K562 (cell line): ENCODE measurements around the gene MAP3K12. TPM values are rescaled to one million over a fixed set of nuclear protein-coding genes. Genes with fewer than 3 reads are reported as not detected.
A peak's percentile ranks its signal among the peaks of the same experiment; 100 is the strongest.

Source experiments
- ARHGAP35 ChIP-seq: fragments of 450-650 bp; IDR thresholded peaks from 2 replicates; pipeline ENCODE4 v1.6.1; 2018; ENCODE audit not compliant: partially characterized antibody
- ARID4B ChIP-seq: sonication (generic); formaldehyde crosslinking; IDR thresholded peaks from 2 replicates; pipeline ENCODE4 v1.8.0; 2022; ENCODE audit warnings: mild to moderate bottlenecking, missing genetic modification reagents
- CBX8 ChIP-seq: fragments of 200-600 bp; sonication (generic); IDR thresholded peaks from 2 replicates; pipeline ENCODE4 v1.6.1; 2012; ENCODE audit warnings: borderline replicate concordance, mixed run types, low read depth, mild to moderate bottlenecking, moderate library complexity, mixed read lengths, low read length, control low read depth, inconsistent platforms; ENCODE audit not compliant: poor library complexity, severe bottlenecking; ENCODE audit errors: extremely low read depth
- KLF10 ChIP-seq: fragments of 250-450 bp; sonication (Bioruptor Pico); IDR thresholded peaks from 2 replicates; pipeline ENCODE4 v1.6.1; 2021; ENCODE audit warnings: matching md5 sums
- MAFG ChIP-seq: fragments of 450-650 bp; conservative IDR thresholded peaks from 2 replicates; pipeline ENCODE4 v1.6.1; 2016; ENCODE audit warnings: missing genetic modification characterization, missing compliant biosample characterization
- RAD21 ChIP-seq, 2 experiments: fragments of 250-450 bp in 1 of 2; fragments of 450-650 bp in 1 of 2; sonication (Bioruptor Pico) in 1 of 2; formaldehyde crosslinking in 1 of 2; IDR thresholded peaks in 1 of 2; conservative IDR thresholded peaks in 1 of 2; 2 replicates each; pipeline versions ENCODE4 v1.4.0 to v1.8.0; 2020 to 2022; ENCODE audit warnings: mild to moderate bottlenecking in 2 of 2, moderate library complexity in 1 of 2
- SAFB ChIP-seq: fragments of 200-400 bp; formaldehyde crosslinking; IDR thresholded peaks from 2 replicates; pipeline ENCODE4 v1.6.1; 2017; ENCODE audit warnings: low read depth, low read length, borderline replicate concordance
- SMAD4 ChIP-seq: fragments of 250-450 bp; sonication (Bioruptor Pico); conservative IDR thresholded peaks from 2 replicates; pipeline ENCODE4 v1.8.0; 2021; ENCODE audit warnings: inconsistent platforms, mild to moderate bottlenecking, moderate library complexity
- SREBF1 ChIP-seq: fragments of 150-350 bp; IDR thresholded peaks from 2 replicates; pipeline ENCODE4 v1.6.1; 2014; ENCODE audit warnings: antibody characterized with exemption, low read depth, low read length, borderline replicate concordance
- TCF7 ChIP-seq: sonication (generic); IDR thresholded peaks from 2 replicates; pipeline ENCODE4 v1.6.1; 2016; ENCODE audit warnings: antibody characterized with exemption, borderline replicate concordance
- TEAD1 ChIP-seq, 2 experiments: fragments of 450-650 bp in 1 of 2; sonication (generic) in 1 of 2; formaldehyde crosslinking; IDR thresholded peaks; 2 replicates each; pipeline versions ENCODE4 v1.4.0 to v1.8.0; 2020 to 2022; ENCODE audit warnings: mild to moderate bottlenecking in 2 of 2, missing genetic modification reagents in 1 of 2
- ZNF184 ChIP-seq: sonication (generic); formaldehyde crosslinking; IDR thresholded peaks from 2 replicates; pipeline ENCODE4 v1.5.0; 2020; ENCODE audit warnings: missing genetic modification reagents
- ZNF318 ChIP-seq, 2 experiments: fragments of 450-650 bp; IDR thresholded peaks; 2 replicates each; pipeline ENCODE4 v1.6.1; 2016; ENCODE audit warnings: mild to moderate bottlenecking in 2 of 2, borderline replicate concordance in 1 of 2, low read depth in 1 of 2, moderate library complexity in 1 of 2
- ZNF431 ChIP-seq: sonication (generic); formaldehyde crosslinking; IDR thresholded peaks from 2 replicates; pipeline ENCODE4 v1.8.0; 2022; ENCODE audit warnings: mild to moderate bottlenecking, missing genetic modification reagents
- ZNF785 ChIP-seq: fragments of 250-450 bp; sonication (Bioruptor Pico); IDR thresholded peaks from 2 replicates; pipeline ENCODE4 v1.4.0; 2020; ENCODE audit warnings: mild to moderate bottlenecking
- polyA plus RNA-seq, 8 experiments: library from polyadenylated mRNA; depleted of rRNA in 4 of 8; stranded (reverse) in 5 of 8; unstranded in 3 of 8; fragments of >200 nt; fragmentation: Nextera tagmentation in 2 of 8; fragmentation: Illumina TruSeq in 1 of 8; extraction: Ambion mirVana in 2 of 8; extraction: Trizol in 1 of 8; gene quantifications; 2 replicates each; pipeline versions ENCODE4 v1.2.1 to v1.2.3, GENCODE V29; 2011 to 2014; ENCODE audit warnings: inconsistent platforms in 1 of 8, missing spikeins in 1 of 8
- total RNA-seq, 7 experiments: library from RNA; depleted of rRNA in 6 of 7; stranded (reverse); fragments of >200 nt in 6 of 7; fragmentation: Illumina TruSeq in 2 of 7; extraction: Trizol in 2 of 7; gene quantifications; 2 replicates each; pipeline versions ENCODE4 v1.2.1 to v1.2.3, GENCODE V29; 2011 to 2021; ENCODE audit warnings: low replicate concordance in 1 of 7

MAP3K12 gene
- total and polyA plus RNA-seq, 9 of the 15 experiments (the other 6 are each of a cell fraction or from before 2014, with no cell fraction given) = 0.10 to 2.4 (median 1.6) TPM

- no peak for TF ChIP-seq ZNF318 (IDR thresholded peaks at IDR 0.05; ENCODE audit: borderline replicate concordance in 1 of 2, low read depth in 1 of 2)
- peak; percentile 26 for TF ChIP-seq ARHGAP35
- TF ChIP-seq RAD21 (CRISPR knock-in tag; conservative IDR thresholded peaks at IDR 0.05 in 1 of 2, IDR thresholded peaks at IDR 0.05 in 1 of 2) = peak in 1 of 2 experiments; percentile 18; a peak in 1 of 4 replicates
- no peak for TF ChIP-seq TCF7
- TF ChIP-seq ZNF785 = no peak
- no peak for TF ChIP-seq MAFG (tag)
- TF ChIP-seq SREBF1 = peak; percentile 73; the same call in 1 of the 2 replicates
- TF ChIP-seq ZNF184 (CRISPR knock-in tag) = no peak
- TF ChIP-seq TEAD1 (CRISPR knock-in tag; IDR thresholded peaks at IDR 0.05) = peak in 1 of 2 experiments; percentile 24; a peak in 1 of 4 replicates
- TF ChIP-seq ARID4B (CRISPR knock-in tag) = no peak
- TF ChIP-seq CBX8 = no peak
- TF ChIP-seq ZNF431 = no peak
- 0 out of 2 replicates have a peak, but pooled peaks have one; percentile 14 for TF ChIP-seq SAFB
- TF ChIP-seq KLF10 (CRISPR knock-in tag) = no peak
- no peak for TF ChIP-seq SMAD4 (CRISPR knock-in tag)
Measured at GRCh38 chr12:53451661-53452158, 47.5 kb downstream of the MAP3K12 start, which contains the start of gene PCBP2 (continued).
